ENCODE results near the gene DMD.

GRCh38 chrX:33190016-33190415 is 21.3 kb downstream of the DMD start:
- TF ChIP-seq, protein P1, sequence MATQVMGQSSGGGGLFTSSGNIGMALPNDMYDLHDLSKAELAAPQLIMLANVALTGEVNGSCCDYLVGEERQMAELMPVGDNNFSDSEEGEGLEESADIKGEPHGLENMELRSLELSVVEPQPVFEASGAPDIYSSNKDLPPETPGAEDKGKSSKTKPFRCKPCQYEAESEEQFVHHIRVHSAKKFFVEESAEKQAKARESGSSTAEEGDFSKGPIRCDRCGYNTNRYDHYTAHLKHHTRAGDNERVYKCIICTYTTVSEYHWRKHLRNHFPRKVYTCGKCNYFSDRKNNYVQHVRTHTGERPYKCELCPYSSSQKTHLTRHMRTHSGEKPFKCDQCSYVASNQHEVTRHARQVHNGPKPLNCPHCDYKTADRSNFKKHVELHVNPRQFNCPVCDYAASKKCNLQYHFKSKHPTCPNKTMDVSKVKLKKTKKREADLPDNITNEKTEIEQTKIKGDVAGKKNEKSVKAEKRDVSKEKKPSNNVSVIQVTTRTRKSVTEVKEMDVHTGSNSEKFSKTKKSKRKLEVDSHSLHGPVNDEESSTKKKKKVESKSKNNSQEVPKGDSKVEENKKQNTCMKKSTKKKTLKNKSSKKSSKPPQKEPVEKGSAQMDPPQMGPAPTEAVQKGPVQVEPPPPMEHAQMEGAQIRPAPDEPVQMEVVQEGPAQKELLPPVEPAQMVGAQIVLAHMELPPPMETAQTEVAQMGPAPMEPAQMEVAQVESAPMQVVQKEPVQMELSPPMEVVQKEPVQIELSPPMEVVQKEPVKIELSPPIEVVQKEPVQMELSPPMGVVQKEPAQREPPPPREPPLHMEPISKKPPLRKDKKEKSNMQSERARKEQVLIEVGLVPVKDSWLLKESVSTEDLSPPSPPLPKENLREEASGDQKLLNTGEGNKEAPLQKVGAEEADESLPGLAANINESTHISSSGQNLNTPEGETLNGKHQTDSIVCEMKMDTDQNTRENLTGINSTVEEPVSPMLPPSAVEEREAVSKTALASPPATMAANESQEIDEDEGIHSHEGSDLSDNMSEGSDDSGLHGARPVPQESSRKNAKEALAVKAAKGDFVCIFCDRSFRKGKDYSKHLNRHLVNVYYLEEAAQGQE (IDR thresholded peaks at IDR 0.05): no peak
- TF ChIP-seq ESRRA (IDR thresholded peaks at IDR 0.05; ENCODE audit: borderline replicate concordance, low read length) (no peak), POLR2A (IDR thresholded peaks at IDR 0.05; ENCODE audit: low read length) (no peak), FOSB (CRISPR knock-in tag; IDR thresholded peaks at IDR 0.05) (no peak)
- TF ChIP-seq, protein P2, sequence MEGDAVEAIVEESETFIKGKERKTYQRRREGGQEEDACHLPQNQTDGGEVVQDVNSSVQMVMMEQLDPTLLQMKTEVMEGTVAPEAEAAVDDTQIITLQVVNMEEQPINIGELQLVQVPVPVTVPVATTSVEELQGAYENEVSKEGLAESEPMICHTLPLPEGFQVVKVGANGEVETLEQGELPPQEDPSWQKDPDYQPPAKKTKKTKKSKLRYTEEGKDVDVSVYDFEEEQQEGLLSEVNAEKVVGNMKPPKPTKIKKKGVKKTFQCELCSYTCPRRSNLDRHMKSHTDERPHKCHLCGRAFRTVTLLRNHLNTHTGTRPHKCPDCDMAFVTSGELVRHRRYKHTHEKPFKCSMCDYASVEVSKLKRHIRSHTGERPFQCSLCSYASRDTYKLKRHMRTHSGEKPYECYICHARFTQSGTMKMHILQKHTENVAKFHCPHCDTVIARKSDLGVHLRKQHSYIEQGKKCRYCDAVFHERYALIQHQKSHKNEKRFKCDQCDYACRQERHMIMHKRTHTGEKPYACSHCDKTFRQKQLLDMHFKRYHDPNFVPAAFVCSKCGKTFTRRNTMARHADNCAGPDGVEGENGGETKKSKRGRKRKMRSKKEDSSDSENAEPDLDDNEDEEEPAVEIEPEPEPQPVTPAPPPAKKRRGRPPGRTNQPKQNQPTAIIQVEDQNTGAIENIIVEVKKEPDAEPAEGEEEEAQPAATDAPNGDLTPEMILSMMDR (IDR thresholded peaks at IDR 0.05): no peak

Data from A549 (cell line).